T-helper 1 cell treated with Interleukin-12 subunit alpha and Interleukin-12 subunit beta and Interleukin-4 antibody, amounts not matched to agents 30 μg/mL and 1 μg/mL, for 36 hours (primary cell): Measurements from ENCODE around the gene ADGB.
"Not testable (repeated sequence)": the region's sequence is repeated elsewhere in the genome, so short reads cannot be mapped to it uniquely, and the experiment has no call there.

ENCODE experiments used
- H3K27ac Mint-ChIP-seq: one replicate; pipeline ENCODE4 v1.8.0; 2021; ENCODE audit warnings: mild to moderate bottlenecking, mixed read lengths
- H3K27me3 Mint-ChIP-seq: one replicate; pipeline ENCODE4 v1.8.0; 2021; ENCODE audit warnings: low read depth, mixed read lengths
- H3K36me3 Mint-ChIP-seq: one replicate; pipeline ENCODE4 v1.8.0; 2021; ENCODE audit warnings: low read depth, mixed read lengths
- H3K4me1 Mint-ChIP-seq: one replicate; pipeline ENCODE4 v1.8.0; 2021; ENCODE audit warnings: low read depth, mixed read lengths
- H3K4me3 Mint-ChIP-seq: one replicate; pipeline ENCODE4 v1.8.0; 2021; ENCODE audit warnings: mild to moderate bottlenecking, moderate library complexity, mixed read lengths
- H3K9me3 Mint-ChIP-seq: one replicate; pipeline ENCODE4 v1.8.0; 2021; ENCODE audit warnings: mixed read lengths

The ADGB gene

GRCh38 chr6:146598772-146599405 lies at the start of gene ADGB:
ADGB (plus strand) TSS chr6:146598972; CDS start chr6:146599041, 69 bp downstream.
- peak within 1 kb of the TSS; percentile 35 for H3K4me3 Mint-ChIP-seq
- no peaks in the 10 kb centered on the region for H3K36me3 Mint-ChIP-seq
- H3K27me3 Mint-ChIP-seq, result no peaks in the 10 kb centered on the region
- H3K9me3 Mint-ChIP-seq, result no peaks in the 10 kb centered on the region
- H3K4me1 Mint-ChIP-seq, result peaks cover 2% of the 10 kb centered on the region
- H3K27ac Mint-ChIP-seq, result no peak within 1 kb of the TSS

GRCh38 chr6:146550911-146551310 lies 47.9 kb upstream of the ADGB start:
- Mint-ChIP-seq H3K27ac (no peak overlapping the region), H3K27me3 (peaks cover 12% of the 10 kb centered on the region), H3K4me3 (no peak overlapping the region), H3K4me1 (no peaks in the 10 kb centered on the region), H3K9me3 (no peaks in the 10 kb centered on the region), H3K36me3 (no peaks in the 10 kb centered on the region)

- H3K27ac Mint-ChIP-seq, result no peak overlapping the region
- no peaks in the 10 kb centered on the region for H3K4me1 Mint-ChIP-seq
- no peaks in the 10 kb centered on the region for H3K9me3 Mint-ChIP-seq
- H3K4me3 Mint-ChIP-seq, result no peak overlapping the region
- H3K36me3 Mint-ChIP-seq, result no peaks in the 10 kb centered on the region
- peaks cover 10% of the 10 kb centered on the region for H3K27me3 Mint-ChIP-seq
Observed at GRCh38 chr6:146551545-146551944, 47.2 kb upstream of the ADGB start.

- Mint-ChIP-seq H3K36me3 (no peaks in the 10 kb centered on the region), H3K4me3 (no peak overlapping the region), H3K27me3 (no peaks in the 10 kb centered on the region), H3K27ac (no peak overlapping the region), H3K9me3 (no peaks in the 10 kb centered on the region), H3K4me1 (no peaks in the 10 kb centered on the region)
Observed at GRCh38 chr6:146553377-146554135, 45.2 kb upstream of the ADGB start.

- Mint-ChIP-seq H3K36me3 (no peaks in the 10 kb centered on the region), H3K27ac (no peak overlapping the region)
Observed at GRCh38 chr6:146560607-146561006, 38.2 kb upstream of the ADGB start.

GRCh38 chr6:146566661-146567060 lies 32.1 kb upstream of the ADGB start:
- not testable (repeated sequence) for H3K27me3 Mint-ChIP-seq, H3K9me3 Mint-ChIP-seq, H3K27ac Mint-ChIP-seq, H3K36me3 Mint-ChIP-seq, H3K4me3 Mint-ChIP-seq, H3K4me1 Mint-ChIP-seq

More at GRCh38 chr6:146560607-146561006, 38.2 kb upstream of the ADGB start:
- H3K27me3 Mint-ChIP-seq, result no peaks in the 10 kb centered on the region
- no peaks in the 10 kb centered on the region for H3K4me1 Mint-ChIP-seq
- no peak overlapping the region for H3K4me3 Mint-ChIP-seq
- H3K9me3 Mint-ChIP-seq, result no peaks in the 10 kb centered on the region

GRCh38 chr6:146568619-146569018 lies 30.2 kb upstream of the ADGB start:
- not testable (repeated sequence) for H3K36me3 Mint-ChIP-seq, H3K27ac Mint-ChIP-seq, H3K4me1 Mint-ChIP-seq, H3K9me3 Mint-ChIP-seq, H3K27me3 Mint-ChIP-seq, H3K4me3 Mint-ChIP-seq

GRCh38 chr6:146574211-146574610 lies 24.6 kb upstream of the ADGB start:
- H3K27me3 Mint-ChIP-seq, result no peaks in the 10 kb centered on the region
- H3K4me1 Mint-ChIP-seq, result no peaks in the 10 kb centered on the region
- H3K27ac Mint-ChIP-seq, result no peak overlapping the region
- no peaks in the 10 kb centered on the region for H3K36me3 Mint-ChIP-seq
- H3K4me3 Mint-ChIP-seq, result no peak overlapping the region
- peaks cover 3% of the 10 kb centered on the region for H3K9me3 Mint-ChIP-seq

GRCh38 chr6:146578054-146578453 lies 20.7 kb upstream of the ADGB start:
- H3K4me1 Mint-ChIP-seq, result no peaks in the 10 kb centered on the region
- H3K27ac Mint-ChIP-seq, result no peak overlapping the region

GRCh38 chr6:146581968-146582367 lies 16.8 kb upstream of the ADGB start:
- Mint-ChIP-seq H3K9me3 (no peaks in the 10 kb centered on the region), H3K27ac (no peak overlapping the region), H3K36me3 (no peaks in the 10 kb centered on the region), H3K4me1 (no peaks in the 10 kb centered on the region), H3K27me3 (no peaks in the 10 kb centered on the region), H3K4me3 (no peak overlapping the region)

More at GRCh38 chr6:146578054-146578453, 20.7 kb upstream of the ADGB start:
- no peaks in the 10 kb centered on the region for H3K27me3 Mint-ChIP-seq
- H3K36me3 Mint-ChIP-seq, result no peaks in the 10 kb centered on the region
- H3K4me3 Mint-ChIP-seq, result no peak overlapping the region
- H3K9me3 Mint-ChIP-seq, result no peaks in the 10 kb centered on the region

- Mint-ChIP-seq H3K9me3 (no peaks in the 10 kb centered on the region), H3K27ac (no peak overlapping the region), H3K36me3 (no peaks in the 10 kb centered on the region), H3K27me3 (no peaks in the 10 kb centered on the region), H3K4me1 (no peaks in the 10 kb centered on the region), H3K4me3 (no peak overlapping the region)
Observed at GRCh38 chr6:146582857-146583256, 15.9 kb upstream of the ADGB start.

GRCh38 chr6:146583966-146584365 lies 14.8 kb upstream of the ADGB start:
- Mint-ChIP-seq H3K4me3 (no peak overlapping the region), H3K9me3 (no peaks in the 10 kb centered on the region), H3K27ac (no peak overlapping the region), H3K4me1 (no peaks in the 10 kb centered on the region), H3K27me3 (no peaks in the 10 kb centered on the region), H3K36me3 (no peaks in the 10 kb centered on the region)

GRCh38 chr6:146587459-146587858 lies 11.3 kb upstream of the ADGB start:
- Mint-ChIP-seq H3K27ac (no peak overlapping the region), H3K36me3 (no peaks in the 10 kb centered on the region), H3K4me3 (no peak overlapping the region), H3K4me1 (no peaks in the 10 kb centered on the region), H3K27me3 (no peaks in the 10 kb centered on the region), H3K9me3 (no peaks in the 10 kb centered on the region)

- no peak overlapping the region for H3K27ac Mint-ChIP-seq
- no peak overlapping the region for H3K4me3 Mint-ChIP-seq
- no peaks in the 10 kb centered on the region for H3K9me3 Mint-ChIP-seq
- H3K36me3 Mint-ChIP-seq, result no peaks in the 10 kb centered on the region
- H3K4me1 Mint-ChIP-seq, result no peaks in the 10 kb centered on the region
- no peaks in the 10 kb centered on the region for H3K27me3 Mint-ChIP-seq
Observed at GRCh38 chr6:146590492-146590891, 8.3 kb upstream of the ADGB start.

- Mint-ChIP-seq H3K27me3 (no peaks in the 10 kb centered on the region), H3K4me3 (no peak overlapping the region)
Observed at GRCh38 chr6:146592451-146592850, 6.3 kb upstream of the ADGB start.

More at GRCh38 chr6:146592451-146592850, 6.3 kb upstream of the ADGB start:
- H3K4me1 Mint-ChIP-seq, result no peaks in the 10 kb centered on the region
- no peaks in the 10 kb centered on the region for H3K36me3 Mint-ChIP-seq
- no peaks in the 10 kb centered on the region for H3K9me3 Mint-ChIP-seq
- no peak overlapping the region for H3K27ac Mint-ChIP-seq
